DND-41 (cell line): ENCODE results near the gene DPP7.

Experiments
- CTCF ChIP-seq: IDR thresholded peaks from 2 replicates; pipeline ENCODE4 v1.5.1; 2012; ENCODE audit warnings: borderline replicate concordance, low read length, moderate library complexity, mild to moderate bottlenecking; ENCODE audit not compliant: poor library complexity, severe bottlenecking; ENCODE audit errors: extremely low read depth
- EZH2 ChIP-seq: IDR thresholded peaks from 3 replicates; pipeline ENCODE4 v1.6.1; 2012; ENCODE audit warnings: borderline replicate concordance, low read depth, mild to moderate bottlenecking, moderate library complexity, low read length, inconsistent platforms; ENCODE audit not compliant: severe bottlenecking

- no peak for TF ChIP-seq CTCF
- no peak for TF ChIP-seq EZH2
These were observed 26.4 kb downstream of the DPP7 start for GRCh38 chr9:137088121-137088520.
